Endothelial cell (in vitro differentiated cells): ENCODE measurements around the gene SPG21. TPM values are rescaled to one million over a fixed set of nuclear protein-coding genes. Genes with fewer than 3 reads are reported as not detected.

Source experiments
- DNase-seq: peaks from one replicate; pipeline ENCODE4 v3.0.0; 2021; ENCODE audit warnings: low spot score
- H3K27ac Mint-ChIP-seq: one replicate; pipeline ENCODE4 v1.8.0; 2021; ENCODE audit warnings: mixed read lengths, inconsistent platforms; ENCODE audit not compliant: unreplicated experiment
- H3K27me3 Mint-ChIP-seq: one replicate; pipeline ENCODE4 v1.8.0; 2021; ENCODE audit warnings: mild to moderate bottlenecking, moderate library complexity, mixed read lengths, inconsistent platforms; ENCODE audit not compliant: unreplicated experiment
- H3K36me3 Mint-ChIP-seq: one replicate; pipeline ENCODE4 v1.8.0; 2021; ENCODE audit warnings: mild to moderate bottlenecking, low read depth, mixed read lengths, inconsistent platforms; ENCODE audit not compliant: unreplicated experiment
- H3K4me1 Mint-ChIP-seq: one replicate; pipeline ENCODE4 v1.8.0; 2021; ENCODE audit warnings: mild to moderate bottlenecking, mixed read lengths, inconsistent platforms; ENCODE audit not compliant: unreplicated experiment
- H3K4me3 Mint-ChIP-seq: one replicate; pipeline ENCODE4 v1.8.0; 2021; ENCODE audit warnings: mild to moderate bottlenecking, mixed read lengths, inconsistent platforms; ENCODE audit not compliant: unreplicated experiment
- H3K9me3 Mint-ChIP-seq: one replicate; pipeline ENCODE4 v1.8.0; 2021; ENCODE audit warnings: mixed read lengths, inconsistent platforms; ENCODE audit not compliant: unreplicated experiment
- CTCF ChIP-seq: fragments of 200-600 bp; sonication (generic); IDR thresholded peaks from one replicate; pipeline ENCODE4 v1.5.0; 2021; ENCODE audit warnings: antibody characterized with exemption; ENCODE audit not compliant: unreplicated experiment
- total RNA-seq: library from RNA; stranded (reverse); fragmentation: NEBNext Ultra II Directional; extraction: Animal tissue kit (Norgen Biotek cat#: 25700); gene quantifications from one replicate; pipeline ENCODE4 v1.2.1, GENCODE V29; 2021; ENCODE audit not compliant: unreplicated experiment

Gene SPG21
- total RNA-seq, 1 donor from 2014 or later = 59.9 TPM

- H3K27ac Mint-ChIP-seq = no peak overlapping the region
- TF ChIP-seq CTCF = no peak
- no peak overlapping the region for H3K4me3 Mint-ChIP-seq
- H3K4me1 Mint-ChIP-seq = peaks cover 3% of the 10 kb centered on the region
- peaks cover 2% of the 10 kb centered on the region for H3K27me3 Mint-ChIP-seq
- DNase-seq = no peak
- no peaks in the 10 kb centered on the region for H3K9me3 Mint-ChIP-seq
- H3K36me3 Mint-ChIP-seq = peaks cover 18% of the 10 kb centered on the region
These were observed 40.8 kb downstream of the SPG21 start for GRCh38 chr15:64948916-64949315.

GRCh38 chr15:64947211-64947610 is 42.5 kb downstream of the SPG21 start:
- Mint-ChIP-seq H3K36me3 (peaks cover 4% of the 10 kb centered on the region), H3K27me3 (no peaks in the 10 kb centered on the region), H3K27ac (no peak overlapping the region), H3K4me1 (peaks cover 3% of the 10 kb centered on the region), H3K4me3 (no peak overlapping the region), H3K9me3 (no peaks in the 10 kb centered on the region)
- DNase-seq = no peak
- TF ChIP-seq CTCF = no peak

- H3K4me1 Mint-ChIP-seq = peaks cover 3% of the 10 kb centered on the region
These were observed 44.8 kb downstream of the SPG21 start for GRCh38 chr15:64944961-64945360.

GRCh38 chr15:64943512-64944225 is 46.0 kb downstream of the SPG21 start:
- DNase-seq = no peak
- H3K4me1 Mint-ChIP-seq = peaks cover 3% of the 10 kb centered on the region
- H3K27me3 Mint-ChIP-seq = no peaks in the 10 kb centered on the region

More at GRCh38 chr15:64944961-64945360, 44.8 kb downstream of the SPG21 start:
- Mint-ChIP-seq H3K27ac (no peak overlapping the region), H3K4me3 (no peak overlapping the region), H3K36me3 (peaks cover 4% of the 10 kb centered on the region), H3K9me3 (no peaks in the 10 kb centered on the region), H3K27me3 (no peaks in the 10 kb centered on the region)
- no peak for TF ChIP-seq CTCF
- DNase-seq = no peak

More at GRCh38 chr15:64943512-64944225, 46.0 kb downstream of the SPG21 start:
- Mint-ChIP-seq H3K9me3 (no peaks in the 10 kb centered on the region), H3K36me3 (peaks cover 4% of the 10 kb centered on the region), H3K4me3 (no peak overlapping the region), H3K27ac (no peak overlapping the region)
- TF ChIP-seq CTCF = no peak
